GM12891 (cell line): ENCODE results near the gene TACC3.

Experiments
- PAX5 ChIP-seq: IDR thresholded peaks from 2 replicates; pipeline ENCODE4 v1.6.1; 2011; ENCODE audit warnings: low read length, moderate library complexity, mild to moderate bottlenecking; ENCODE audit not compliant: insufficient read depth, severe bottlenecking
- POLR2A ChIP-seq: IDR thresholded peaks from 2 replicates; pipeline ENCODE4 v1.6.1; 2011; ENCODE audit warnings: low read depth, low read length, control low read depth
- POLR2AphosphoS5 ChIP-seq: IDR thresholded peaks from 2 replicates; pipeline ENCODE4 v1.6.1; 2011; ENCODE audit warnings: low read depth, low read length, control low read depth
- POU2F2 ChIP-seq: IDR thresholded peaks from 2 replicates; pipeline ENCODE4 v1.6.1; 2011; ENCODE audit warnings: low read depth, mild to moderate bottlenecking, control low read depth, low read length, moderate library complexity
- TAF1 ChIP-seq: IDR thresholded peaks from 2 replicates; pipeline ENCODE4 v1.6.1; 2011; ENCODE audit warnings: low read depth, low read length, control low read depth

GRCh38 chr4:1718095-1718850 is 3.0 kb upstream of the TACC3 start:
- no peak; the same call in 1 of the 2 replicates for TF ChIP-seq POLR2AphosphoS5
- no peak; the same call in 1 of the 2 replicates for TF ChIP-seq POLR2A
- no peak for TF ChIP-seq TAF1
- no peak for TF ChIP-seq PAX5
- no peak for TF ChIP-seq POU2F2
